ENCODE data around the gene NPC2. TPM values are rescaled to one million over a fixed set of nuclear protein-coding genes. Genes with fewer than 3 reads are reported as not detected.

Gene NPC2
- total and polyA plus RNA-seq, 11 donors, result 69.4 to 374 (median 135) TPM

- DNase-seq, result no peak
- TF ChIP-seq POLR2A (IDR thresholded peaks at IDR 0.05), result no peak
- TF ChIP-seq, protein P1, sequence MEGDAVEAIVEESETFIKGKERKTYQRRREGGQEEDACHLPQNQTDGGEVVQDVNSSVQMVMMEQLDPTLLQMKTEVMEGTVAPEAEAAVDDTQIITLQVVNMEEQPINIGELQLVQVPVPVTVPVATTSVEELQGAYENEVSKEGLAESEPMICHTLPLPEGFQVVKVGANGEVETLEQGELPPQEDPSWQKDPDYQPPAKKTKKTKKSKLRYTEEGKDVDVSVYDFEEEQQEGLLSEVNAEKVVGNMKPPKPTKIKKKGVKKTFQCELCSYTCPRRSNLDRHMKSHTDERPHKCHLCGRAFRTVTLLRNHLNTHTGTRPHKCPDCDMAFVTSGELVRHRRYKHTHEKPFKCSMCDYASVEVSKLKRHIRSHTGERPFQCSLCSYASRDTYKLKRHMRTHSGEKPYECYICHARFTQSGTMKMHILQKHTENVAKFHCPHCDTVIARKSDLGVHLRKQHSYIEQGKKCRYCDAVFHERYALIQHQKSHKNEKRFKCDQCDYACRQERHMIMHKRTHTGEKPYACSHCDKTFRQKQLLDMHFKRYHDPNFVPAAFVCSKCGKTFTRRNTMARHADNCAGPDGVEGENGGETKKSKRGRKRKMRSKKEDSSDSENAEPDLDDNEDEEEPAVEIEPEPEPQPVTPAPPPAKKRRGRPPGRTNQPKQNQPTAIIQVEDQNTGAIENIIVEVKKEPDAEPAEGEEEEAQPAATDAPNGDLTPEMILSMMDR (IDR thresholded peaks at IDR 0.05), result peak in 6 of 12 donors; percentile 12 to 36 (median 24)
- H3K4me3 ChIP-seq, result peak overlapping the region; percentile 74 to 97 (median 86)
- no peaks in the 10 kb centered on the region for H3K9me3 ChIP-seq
- WGBS, 4 donors, result 4 to 6% (median 4%) methylated on average over 20 of the region's 20 CpGs
- H3K27ac ChIP-seq, result peak overlapping the region in 11 of 12 donors; percentile 78 to 98 (median 89)
- intact Hi-C loops (cut with DNase I), result loop anchor here in 5 of 10 donors (2.0 to 10.0 kb wide), 4 partner anchors 103 to 130 kb away; partner anchors contain the start of gene LTBP2 (in 1 of the 5)
- H3K27me3 ChIP-seq, result no peaks in the 10 kb centered on the region
- ATAC-seq, result no peak
- peaks cover 0 to 24% (median 14%) of the 10 kb centered on the region in 9 donors for H3K36me3 ChIP-seq
- peaks cover 0 to 70% (median 40%) of the 10 kb centered on the region in 12 donors for H3K4me1 ChIP-seq
These were observed 939 bp downstream of the NPC2 start for GRCh38 chr14:74491956-74492775.

DNA sequence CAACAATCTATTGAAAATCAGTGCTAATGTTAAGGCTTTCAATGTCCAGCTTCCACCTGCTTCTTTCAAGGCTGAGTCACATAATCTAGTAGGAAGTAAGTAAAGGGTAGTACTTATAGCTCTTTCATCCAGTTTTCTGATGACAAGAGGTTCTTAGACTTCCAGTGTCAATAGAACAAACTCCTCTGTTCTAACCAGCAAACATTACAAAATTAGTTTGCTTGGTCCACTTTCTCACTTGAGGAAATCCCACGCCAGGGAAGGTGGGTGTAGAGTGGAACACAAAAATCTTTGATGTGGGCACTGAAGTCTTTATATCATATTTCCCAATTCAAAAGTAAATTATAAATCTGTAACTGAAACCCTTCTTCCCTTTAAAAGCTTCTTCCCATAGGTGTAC, 2.6 kb downstream of the NPC2 start:
- intact Hi-C loops (cut with DNase I), result loop anchor here in 4 of 10 donors (5.0 to 10.0 kb wide), 3 partner anchors 104 to 128 kb away; partner anchors contain the start of gene LTBP2 (in 1 of the 4)
- Histone ChIP-seq H3K4me3 (no peak overlapping the region), H3K36me3 (peaks cover 0 to 20% (median 9%) of the 10 kb centered on the region in 9 donors), H3K4me1 (peaks cover 0 to 77% (median 43%) of the 10 kb centered on the region in 12 donors), H3K27ac (no peak overlapping the region), H3K27me3 (no peaks in the 10 kb centered on the region), H3K9me3 (no peaks in the 10 kb centered on the region)
- WGBS, 4 donors, result 90 to 98% (median 95%) methylated on average over 1 of the region's 1 CpG
- TF ChIP-seq, protein P1 (IDR thresholded peaks at IDR 0.05), result no peak
- no peak for TF ChIP-seq POLR2A (IDR thresholded peaks at IDR 0.05)
- DNase-seq (no peak), ATAC-seq (no peak)

DNA sequence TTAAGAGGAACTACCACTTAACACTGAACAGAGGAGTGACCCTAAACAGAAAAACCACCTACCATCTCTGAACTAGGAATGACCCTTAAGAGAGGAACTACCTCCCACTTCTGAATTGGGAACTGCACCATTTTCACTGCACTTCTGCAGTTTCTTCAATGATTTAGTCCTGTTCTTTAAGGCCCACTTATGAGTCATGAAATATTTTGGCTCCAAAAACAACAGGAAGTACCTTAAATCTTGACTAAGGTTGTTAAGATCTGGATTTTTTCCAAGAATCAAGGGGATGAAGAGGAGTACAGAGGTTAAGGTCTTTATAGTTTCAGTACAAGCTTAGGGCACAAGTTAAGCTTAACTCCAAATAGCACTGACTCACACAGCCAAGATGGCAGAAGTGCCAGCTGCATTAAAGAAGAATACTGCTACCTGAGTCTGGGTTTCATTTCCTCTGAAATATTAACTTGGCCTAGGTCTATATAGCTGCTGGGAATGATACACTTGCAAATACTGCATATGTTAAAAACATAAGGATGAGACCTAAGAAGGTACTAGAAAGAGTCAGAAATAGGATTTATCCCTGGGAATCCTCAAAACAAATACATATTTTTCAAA, 4.2 kb downstream of the NPC2 start:
- peaks cover 0 to 30% (median 21%) of the 10 kb centered on the region in 9 donors for H3K36me3 ChIP-seq
- TF ChIP-seq POLR2A (IDR thresholded peaks at IDR 0.05), result no peak
- TF ChIP-seq, protein P1 (IDR thresholded peaks at IDR 0.05), result no peak
- no peak overlapping the region for H3K4me3 ChIP-seq
- no peaks in the 10 kb centered on the region for H3K9me3 ChIP-seq
- intact Hi-C loops (cut with DNase I), result no loop called here
- peaks cover 0 to 64% (median 28%) of the 10 kb centered on the region in 12 donors for H3K4me1 ChIP-seq
- DNase-seq, result no peak
- no peaks in the 10 kb centered on the region for H3K27me3 ChIP-seq
- ATAC-seq, result no peak
- H3K27ac ChIP-seq, result peak overlapping the region in 1 of 12 donors; percentile 42

- H3K27ac ChIP-seq, result no peak overlapping the region
- intact Hi-C loops (cut with DNase I), result no loop called here
- TF ChIP-seq POLR2A (IDR thresholded peaks at IDR 0.05), result no peak
- TF ChIP-seq, protein P1 (IDR thresholded peaks at IDR 0.05), result no peak
- no peak overlapping the region for H3K4me3 ChIP-seq
- WGBS, 4 donors, result 56 to 64% (median 60%) methylated on average over 3 of the region's 3 CpGs
- H3K27me3 ChIP-seq, result no peaks in the 10 kb centered on the region
- ATAC-seq (peak in 2 of 4 donors; percentile 42 to 43), DNase-seq (no peak)
- no peaks in the 10 kb centered on the region for H3K9me3 ChIP-seq
- H3K4me1 ChIP-seq, result peaks cover 0 to 52% (median 20%) of the 10 kb centered on the region in 12 donors
- H3K36me3 ChIP-seq, result peaks cover 0 to 56% (median 48%) of the 10 kb centered on the region in 9 donors
These were observed 6.9 kb downstream of the NPC2 start for GRCh38 chr14:74486164-74486563.
